Loucy (cell line): ENCODE measurements around the gene CRAT.

Source experiments
- H2AFZ ChIP-seq: fragments of 200-600 bp; sonication (generic); 2 replicates; pipeline ENCODE4 v1.6.0; 2016; ENCODE audit warnings: antibody characterized with exemption, mild to moderate bottlenecking, low read length, moderate library complexity
- H3F3A ChIP-seq: fragments of 200-600 bp; 2 replicates; pipeline ENCODE4 v1.6.0; 2016; ENCODE audit warnings: antibody characterized with exemption, low read depth, mild to moderate bottlenecking
- H3K27me3 ChIP-seq: fragments of 200-600 bp; sonication (generic); 2 replicates; pipeline ENCODE4 v1.6.1; 2014; ENCODE audit warnings: low read length, mild to moderate bottlenecking; ENCODE audit not compliant: insufficient read depth, poor library complexity, severe bottlenecking
- H3K36me3 ChIP-seq: fragments of 200-600 bp; sonication (generic); 2 replicates; pipeline ENCODE4 v1.6.1; 2016; ENCODE audit warnings: low read length; ENCODE audit not compliant: insufficient read depth
- H3K4me1 ChIP-seq: fragments of 200-600 bp; sonication (generic); 2 replicates; pipeline ENCODE4 v1.5.1; 2014; ENCODE audit warnings: low read length, mild to moderate bottlenecking; ENCODE audit not compliant: insufficient read depth, poor library complexity, severe bottlenecking
- H3K4me2 ChIP-seq: fragments of 200-600 bp; sonication (generic); 2 replicates; pipeline ENCODE4 v1.6.0; 2014; ENCODE audit warnings: antibody characterized with exemption, low read length, low read depth, mild to moderate bottlenecking; ENCODE audit not compliant: poor library complexity, severe bottlenecking
- H3K4me3 ChIP-seq: fragments of 200-600 bp; sonication (generic); 2 replicates; pipeline ENCODE4 v1.5.1; 2014; ENCODE audit warnings: low read length, mild to moderate bottlenecking, mixed read lengths; ENCODE audit not compliant: poor library complexity, severe bottlenecking
- H3K79me2 ChIP-seq: fragments of 200-600 bp; sonication (generic); 2 replicates; pipeline ENCODE4 v1.6.1; 2014; ENCODE audit warnings: low read length; ENCODE audit not compliant: insufficient read depth
- H3K9ac ChIP-seq: fragments of 200-600 bp; sonication (generic); 2 replicates; pipeline ENCODE4 v1.6.0; 2014; ENCODE audit warnings: mild to moderate bottlenecking, low read depth, low read length, moderate library complexity; ENCODE audit not compliant: poor library complexity, severe bottlenecking
- H3K9me2 ChIP-seq: fragments of 200-600 bp; sonication (generic); replicated peaks from 2 replicates; pipeline ENCODE4 v1.6.1; 2016; ENCODE audit warnings: low read depth, low read length, mixed read lengths
- H3K9me3 ChIP-seq: fragments of 200-600 bp; sonication (generic); 2 replicates; pipeline ENCODE4 v1.6.1; 2014; ENCODE audit warnings: mild to moderate bottlenecking, antibody characterized with exemption, low read length, low read depth; ENCODE audit not compliant: insufficient read depth
- H4K20me1 ChIP-seq: fragments of 200-600 bp; sonication (generic); 2 replicates; pipeline ENCODE4 v1.6.0; 2014; ENCODE audit warnings: antibody characterized with exemption, low read length, mild to moderate bottlenecking; ENCODE audit not compliant: insufficient read depth, poor library complexity, severe bottlenecking
- EZH2phosphoT487 ChIP-seq: fragments of 200-600 bp; IDR thresholded peaks from 2 replicates; pipeline ENCODE4 v1.6.1; 2018; ENCODE audit warnings: antibody characterized with exemption, mild to moderate bottlenecking, moderate library complexity, borderline replicate concordance
- TF ChIP-seq, protein P1 (sequence below): fragments of 200-600 bp; sonication (generic); conservative IDR thresholded peaks from 2 replicates; pipeline ENCODE4 v1.5.1; 2014; ENCODE audit warnings: mild to moderate bottlenecking, antibody characterized with exemption, low read length

Gene CRAT

DNA sequence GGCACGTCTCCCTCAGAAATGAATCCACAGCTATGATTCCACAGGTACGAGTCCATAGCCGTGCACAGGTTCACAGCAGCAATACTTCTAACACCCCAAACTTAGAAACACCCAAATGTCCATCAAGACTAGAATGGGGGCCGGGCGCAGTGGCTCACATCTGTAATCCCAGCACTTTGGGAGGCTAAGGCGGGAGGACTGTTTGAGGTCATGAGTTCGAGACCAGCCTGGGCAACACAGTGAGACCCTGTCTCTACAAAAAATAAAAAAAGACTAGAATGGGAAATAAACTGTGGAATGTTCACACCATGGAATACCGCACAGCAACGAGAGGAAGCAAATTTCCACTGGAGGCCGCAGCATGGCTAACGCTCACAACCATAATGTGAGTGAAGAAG is 34.0 kb downstream of the CRAT start:
- H3K27me3 ChIP-seq: no peaks in the 10 kb centered on the region
- H3K4me3 ChIP-seq: no peak overlapping the region
- no peaks in the 10 kb centered on the region for H3K9me3 ChIP-seq
- H3K4me2 ChIP-seq: no peak overlapping the region
- TF ChIP-seq EZH2phosphoT487: no peak
- H3K9ac ChIP-seq: no peak overlapping the region
- peaks cover 7% of the 10 kb centered on the region for H3K4me1 ChIP-seq
- peaks cover 2% of the 10 kb centered on the region for H4K20me1 ChIP-seq
- H3K79me2 ChIP-seq: peaks cover 10% of the 10 kb centered on the region
- H2AFZ ChIP-seq: no peak overlapping the region
- H3K9me2 ChIP-seq: no peaks in the 10 kb centered on the region
- H3K36me3 ChIP-seq: no peaks in the 10 kb centered on the region
- no peaks in the 10 kb centered on the region for H3F3A ChIP-seq

DNA sequence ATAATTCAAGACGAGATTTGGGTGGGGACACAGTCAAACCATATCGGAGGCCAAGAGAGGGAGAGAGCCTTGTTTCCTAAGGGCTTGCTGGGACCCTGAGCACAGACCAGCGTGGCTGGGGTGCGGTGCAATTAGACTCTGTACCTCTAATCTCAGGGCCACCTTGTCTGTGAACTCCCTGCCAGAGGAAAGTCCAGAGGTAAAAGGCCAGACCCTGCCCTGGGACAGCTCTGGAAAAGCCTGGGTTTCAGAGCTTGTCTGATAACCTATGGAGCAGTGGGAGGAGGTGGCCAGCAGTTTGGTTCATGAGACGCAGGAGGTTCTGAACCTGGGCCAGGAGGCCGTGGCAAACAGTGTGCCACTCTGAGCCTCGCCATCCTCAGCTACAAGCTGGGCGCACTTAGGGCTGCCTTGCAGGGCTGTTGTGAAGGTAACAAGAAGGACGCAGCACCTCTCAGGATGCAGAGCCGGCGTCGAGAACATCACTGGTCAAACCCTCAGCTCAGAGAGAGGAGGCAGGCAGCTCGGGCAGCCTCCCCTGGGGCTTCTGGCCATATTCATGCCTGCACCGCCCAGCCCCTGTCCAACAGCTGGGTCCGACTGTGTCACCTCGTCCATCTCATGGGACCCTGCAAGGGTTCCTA is 34.5 kb downstream of the CRAT start:
- Histone ChIP-seq H3F3A (no peaks in the 10 kb centered on the region), H3K9me2 (no peaks in the 10 kb centered on the region), H2AFZ (no peak overlapping the region), H4K20me1 (no peaks in the 10 kb centered on the region), H3K4me1 (peaks cover 10% of the 10 kb centered on the region), H3K4me3 (no peak overlapping the region), H3K9ac (no peak overlapping the region), H3K9me3 (no peaks in the 10 kb centered on the region), H3K4me2 (no peak overlapping the region), H3K79me2 (peaks cover 13% of the 10 kb centered on the region; the same call in 1 of the 2 replicates), H3K36me3 (no peaks in the 10 kb centered on the region), H3K27me3 (no peaks in the 10 kb centered on the region)
- TF ChIP-seq EZH2phosphoT487: no peak
- TF ChIP-seq, protein P1, sequence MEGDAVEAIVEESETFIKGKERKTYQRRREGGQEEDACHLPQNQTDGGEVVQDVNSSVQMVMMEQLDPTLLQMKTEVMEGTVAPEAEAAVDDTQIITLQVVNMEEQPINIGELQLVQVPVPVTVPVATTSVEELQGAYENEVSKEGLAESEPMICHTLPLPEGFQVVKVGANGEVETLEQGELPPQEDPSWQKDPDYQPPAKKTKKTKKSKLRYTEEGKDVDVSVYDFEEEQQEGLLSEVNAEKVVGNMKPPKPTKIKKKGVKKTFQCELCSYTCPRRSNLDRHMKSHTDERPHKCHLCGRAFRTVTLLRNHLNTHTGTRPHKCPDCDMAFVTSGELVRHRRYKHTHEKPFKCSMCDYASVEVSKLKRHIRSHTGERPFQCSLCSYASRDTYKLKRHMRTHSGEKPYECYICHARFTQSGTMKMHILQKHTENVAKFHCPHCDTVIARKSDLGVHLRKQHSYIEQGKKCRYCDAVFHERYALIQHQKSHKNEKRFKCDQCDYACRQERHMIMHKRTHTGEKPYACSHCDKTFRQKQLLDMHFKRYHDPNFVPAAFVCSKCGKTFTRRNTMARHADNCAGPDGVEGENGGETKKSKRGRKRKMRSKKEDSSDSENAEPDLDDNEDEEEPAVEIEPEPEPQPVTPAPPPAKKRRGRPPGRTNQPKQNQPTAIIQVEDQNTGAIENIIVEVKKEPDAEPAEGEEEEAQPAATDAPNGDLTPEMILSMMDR: no peak

DNA sequence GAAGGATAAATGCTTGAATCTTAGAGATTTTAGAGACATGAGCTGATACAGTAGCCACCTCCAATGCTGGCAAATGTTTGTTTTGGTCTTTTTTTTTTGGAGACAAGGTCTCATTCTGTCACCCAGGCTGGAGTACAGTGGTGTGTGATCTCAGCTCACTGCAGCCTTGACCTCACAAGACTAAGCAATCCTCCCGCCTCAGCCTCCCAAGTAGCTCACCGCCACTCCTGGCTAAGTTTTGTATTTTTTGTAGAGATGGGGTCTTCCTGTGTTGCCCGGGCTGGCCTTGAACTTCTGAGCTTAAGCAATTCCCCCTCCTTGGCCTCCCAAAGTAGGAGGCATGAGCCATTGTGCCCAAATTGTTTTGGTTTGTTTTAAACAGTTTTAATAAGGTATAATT is 36.5 kb downstream of the CRAT start:
- Histone ChIP-seq H2AFZ (no peak overlapping the region), H3K4me1 (peaks cover 26% of the 10 kb centered on the region), H3K9me2 (no peaks in the 10 kb centered on the region), H3K79me2 (peaks cover 20% of the 10 kb centered on the region; the same call in 1 of the 2 replicates), H3F3A (peaks cover 4% of the 10 kb centered on the region; the same call in 1 of the 2 replicates), H4K20me1 (no peaks in the 10 kb centered on the region), H3K36me3 (no peaks in the 10 kb centered on the region), H3K4me3 (no peak overlapping the region), H3K9me3 (no peaks in the 10 kb centered on the region), H3K27me3 (no peaks in the 10 kb centered on the region), H3K9ac (no peak overlapping the region), H3K4me2 (no peak overlapping the region)
- TF ChIP-seq, protein P1: no peak
- TF ChIP-seq EZH2phosphoT487: no peak

DNA sequence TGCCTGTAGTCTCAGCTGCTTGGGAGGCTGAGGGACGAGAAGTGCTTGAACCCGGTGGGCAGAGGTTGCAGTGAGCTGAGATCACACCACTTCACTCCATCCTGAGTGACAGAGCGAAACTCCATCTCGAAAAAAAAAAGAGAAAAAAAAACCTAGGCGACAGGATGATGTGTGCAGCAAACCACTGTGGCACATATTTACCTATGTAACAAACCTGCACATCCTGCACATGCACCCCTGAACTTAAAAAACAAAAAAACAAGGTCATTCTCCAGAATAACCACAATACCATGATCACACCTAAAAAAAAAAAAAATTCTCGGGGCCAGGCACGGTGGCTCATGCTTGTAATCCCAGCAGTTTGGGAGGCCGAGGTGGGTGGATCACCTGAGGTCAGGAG is 37.2 kb downstream of the CRAT start:
- Histone ChIP-seq H2AFZ (no peak overlapping the region), H3K79me2 (peaks cover 20% of the 10 kb centered on the region; the same call in 1 of the 2 replicates), H3K9ac (no peak overlapping the region), H3F3A (peaks cover 11% of the 10 kb centered on the region; the same call in 1 of the 2 replicates), H3K4me2 (no peak overlapping the region), H3K9me3 (no peaks in the 10 kb centered on the region), H3K4me3 (no peak overlapping the region), H4K20me1 (no peaks in the 10 kb centered on the region), H3K27me3 (no peaks in the 10 kb centered on the region), H3K36me3 (no peaks in the 10 kb centered on the region), H3K4me1 (peaks cover 33% of the 10 kb centered on the region), H3K9me2 (no peaks in the 10 kb centered on the region)
- TF ChIP-seq EZH2phosphoT487: no peak
- TF ChIP-seq, protein P1: no peak
